HCT116 (cell line): ENCODE measurements around the gene TBCC. TPM values are rescaled to one million over a fixed set of nuclear protein-coding genes. Genes with fewer than 3 reads are reported as not detected.

Source experiments
- ATAC-seq: fragments of 200-7000 bp; cut with Tn5 transposase; 2 replicates; pipeline ENCODE4 v1.9.1; 2020; ENCODE audit warnings: mild to moderate bottlenecking, moderate library complexity
- BruUV-seq: library from RNA; stranded (reverse); fragments of 400-500 nt; replicated peaks from 2 replicates; lab custom pipeline; 2021; lab: Mats Ljungman, UMichigan
- CTCF ChIA-PET: fragments of 300-600 bp; sonication (Branson Sonifier 250); formaldehyde crosslinking; loops from one replicate; lab custom pipeline; 2021; ENCODE audit warnings: antibody characterized with exemption; lab: Charles Lee
- POLR2A ChIA-PET: fragments of 300-600, 350-600 bp; sonication (Branson Sonifier 250); formaldehyde crosslinking; loops from one replicate; lab custom pipeline; 2021; ENCODE audit warnings: antibody characterized with exemption; lab: Charles Lee
- RAD21 ChIA-PET, 2 experiments: fragments of 300-600 bp; sonication (Branson Sonifier 250); formaldehyde crosslinking; loops; one replicate each; lab custom pipeline; 2023; ENCODE audit warnings: low total read pairs in 2 of 2; ENCODE audit not compliant: uncharacterized antibody in 2 of 2, unreplicated experiment in 2 of 2, low non-redundant PET in 1 of 2; lab: Charles Lee
- DNase-seq: peaks from one replicate; pipeline ENCODE4 v3.0.0-alpha.2; 2010; ENCODE audit warnings: low read depth, low spot score
- H2AFZ ChIP-seq: fragments of 200-600 bp; shearing (Covaris generic), sonication (generic); 2 replicates; pipeline ENCODE4 v1.6.1; 2017; ENCODE audit warnings: low read depth, mixed run types, mixed read lengths, antibody characterized with exemption, low read length; ENCODE audit not compliant: poor library complexity, severe bottlenecking
- H3K27ac ChIP-seq: 2 replicates; pipeline ENCODE4 v1.5.1; 2012; ENCODE audit warnings: low read depth, low read length
- H3K27me3 ChIP-seq: fragments of 200-600 bp; sonication (generic); 2 replicates; pipeline ENCODE4 v1.6.1; 2016; ENCODE audit warnings: mixed run types, low read length, mixed read lengths; ENCODE audit not compliant: insufficient read depth
- H3K36me3 ChIP-seq, 2 experiments: fragments of 200-500 bp in 1 of 2; fragments of 200-600 bp in 1 of 2; sonication (Bioruptor generic) in 1 of 2; sonication (generic) in 1 of 2; 2 replicates each; pipeline versions ENCODE4 v1.5.1 to v1.6.1; 2014 to 2016; ENCODE audit warnings: low read length in 2 of 2, inconsistent platforms in 1 of 2, mixed read lengths in 1 of 2, mixed run types in 1 of 2; ENCODE audit not compliant: insufficient read depth in 2 of 2, control insufficient read depth in 1 of 2
- H3K4me1 ChIP-seq, 2 experiments: fragments of 200-600 bp in 1 of 2; sonication (generic) in 1 of 2; 2 replicates each; pipeline versions ENCODE4 v1.5.1 to v1.6.1; 2012 to 2017; ENCODE audit warnings: low read length in 2 of 2, inconsistent platforms in 1 of 2, mild to moderate bottlenecking in 1 of 2, mixed read lengths in 1 of 2, mixed run types in 1 of 2, moderate library complexity in 1 of 2; ENCODE audit not compliant: insufficient read depth in 2 of 2, control insufficient read depth in 1 of 2
- H3K4me2 ChIP-seq: fragments of 200-600 bp; sonication (generic); 2 replicates; pipeline ENCODE4 v1.6.1; 2017; ENCODE audit warnings: mixed run types, low read length, mixed read lengths
- H3K4me3 ChIP-seq, 2 experiments: fragments of 200-600 bp in 1 of 2; sonication (generic) in 1 of 2; replicated peaks in 1 of 2; 2 replicates each; pipeline ENCODE4 v1.5.1; 2011 to 2016; ENCODE audit warnings: low read length in 2 of 2, control low read depth in 1 of 2, low read depth in 1 of 2, mild to moderate bottlenecking in 1 of 2, mixed read lengths in 1 of 2, mixed run types in 1 of 2
- H3K79me2 ChIP-seq: fragments of 200-600 bp; sonication (generic); 2 replicates; pipeline ENCODE4 v1.6.1; 2017; ENCODE audit warnings: mild to moderate bottlenecking, mixed run types, low read length, moderate library complexity, mixed read lengths; ENCODE audit not compliant: insufficient read depth
- H3K9ac ChIP-seq: fragments of 200-600 bp; sonication (generic); 2 replicates; pipeline ENCODE4 v1.6.1; 2016; ENCODE audit warnings: low read length, mixed read lengths
- H3K9me2 ChIP-seq: fragments of 200-600 bp; sonication (generic), shearing (Covaris generic); 2 replicates; pipeline ENCODE4 v1.6.1; 2017; ENCODE audit warnings: mixed run types, mild to moderate bottlenecking, moderate library complexity; ENCODE audit not compliant: insufficient read depth
- H3K9me3 ChIP-seq, 2 experiments: fragments of 200-500 bp in 1 of 2; fragments of 200-600 bp in 1 of 2; sonication (Bioruptor generic) in 1 of 2; sonication (generic) in 1 of 2; 2 replicates each; pipeline ENCODE4 v1.6.1; 2014 to 2017; ENCODE audit warnings: low read length in 2 of 2, mixed read lengths in 2 of 2, inconsistent platforms in 1 of 2, low read depth in 1 of 2, mild to moderate bottlenecking in 1 of 2, mixed run types in 1 of 2, moderate library complexity in 1 of 2; ENCODE audit not compliant: control insufficient read depth in 1 of 2, insufficient read depth in 1 of 2
- H4K20me1 ChIP-seq: fragments of 200-600 bp; sonication (generic), shearing (Covaris generic); 2 replicates; pipeline ENCODE4 v1.6.1; 2017; ENCODE audit warnings: mixed run types, mild to moderate bottlenecking, moderate library complexity; ENCODE audit not compliant: insufficient read depth
- CBX3 ChIP-seq: IDR thresholded peaks from 2 replicates; pipeline ENCODE4 v1.6.1; 2012; ENCODE audit warnings: low read depth
- CEBPB ChIP-seq: IDR thresholded peaks from 2 replicates; pipeline ENCODE4 v1.6.1; 2012; ENCODE audit warnings: low read depth
- ELF1 ChIP-seq: IDR thresholded peaks from 2 replicates; pipeline ENCODE4 v1.6.1; 2012; ENCODE audit warnings: low read depth, borderline replicate concordance
- EZH2 ChIP-seq: fragments of 200-600 bp; sonication (generic); IDR thresholded peaks from 2 replicates; pipeline ENCODE4 v1.6.1; 2017; ENCODE audit warnings: antibody characterized with exemption, mixed run types
- FOSL1 ChIP-seq: IDR thresholded peaks from 2 replicates; pipeline ENCODE4 v1.6.1; 2012; ENCODE audit warnings: low read depth
- POLR2A ChIP-seq: IDR thresholded peaks from 2 replicates; pipeline ENCODE4 v1.7.0; 2011; ENCODE audit warnings: borderline replicate concordance; ENCODE audit not compliant: insufficient read depth, insufficient read length; ENCODE audit errors: extremely low read depth
- SIN3A ChIP-seq: IDR thresholded peaks from 2 replicates; pipeline ENCODE4 v1.6.1; 2012; ENCODE audit warnings: low read depth
- TCF7L2 ChIP-seq: IDR thresholded peaks from 2 replicates; pipeline ENCODE4 v1.7.0; 2011; ENCODE audit warnings: borderline replicate concordance, inconsistent platforms; ENCODE audit not compliant: insufficient read depth, insufficient read length; ENCODE audit errors: extremely low read depth
- YY1 ChIP-seq: IDR thresholded peaks from 2 replicates; pipeline ENCODE4 v1.6.1; 2011; ENCODE audit warnings: low read length, low read depth, moderate library complexity, mild to moderate bottlenecking; ENCODE audit not compliant: insufficient replicate concordance; ENCODE audit errors: extremely low read depth
- ZFX ChIP-seq: fragments of 450-650 bp; IDR thresholded peaks from 2 replicates; pipeline ENCODE4 v1.6.1; 2017
- intact Hi-C: fragments of 100-400 bp; cut with micrococcal nuclease; formaldehyde crosslinking; loops from 2 replicates; pipeline ENCODE4 v1.10.0; 2022
- total RNA-seq: library from RNA; stranded (reverse); gene quantifications from one replicate; pipeline ENCODE4 v1.2.1, GENCODE V29; 2021; ENCODE audit not compliant: unreplicated experiment
- TF ChIP-seq, protein P1 (sequence below): IDR thresholded peaks from 2 replicates; pipeline ENCODE4 v1.6.1; 2011; ENCODE audit warnings: mild to moderate bottlenecking, low read length, moderate library complexity; ENCODE audit not compliant: insufficient replicate concordance; ENCODE audit errors: extremely low read depth
- TF ChIP-seq, protein P2 (sequence below), 3 experiments: fragments of 200-600 bp in 1 of 3; sonication (generic) in 1 of 3; IDR thresholded peaks in 2 of 3; conservative IDR thresholded peaks in 1 of 3; 2 replicates each; pipeline ENCODE4 v1.5.1; 2012 to 2017; ENCODE audit warnings: low read depth in 2 of 3, low read length in 2 of 3, antibody characterized with exemption in 1 of 3, borderline replicate concordance in 1 of 3, control low read depth in 1 of 3, mild to moderate bottlenecking in 1 of 3, mixed read lengths in 1 of 3, mixed run types in 1 of 3, moderate library complexity in 1 of 3; ENCODE audit not compliant: insufficient read depth in 1 of 3
- TF ChIP-seq, protein P3 (sequence below): IDR thresholded peaks from 2 replicates; pipeline ENCODE4 v1.6.1; 2012

Gene TBCC
- total RNA-seq, 1 experiment from 2014 or later: 17.1 TPM

DNA sequence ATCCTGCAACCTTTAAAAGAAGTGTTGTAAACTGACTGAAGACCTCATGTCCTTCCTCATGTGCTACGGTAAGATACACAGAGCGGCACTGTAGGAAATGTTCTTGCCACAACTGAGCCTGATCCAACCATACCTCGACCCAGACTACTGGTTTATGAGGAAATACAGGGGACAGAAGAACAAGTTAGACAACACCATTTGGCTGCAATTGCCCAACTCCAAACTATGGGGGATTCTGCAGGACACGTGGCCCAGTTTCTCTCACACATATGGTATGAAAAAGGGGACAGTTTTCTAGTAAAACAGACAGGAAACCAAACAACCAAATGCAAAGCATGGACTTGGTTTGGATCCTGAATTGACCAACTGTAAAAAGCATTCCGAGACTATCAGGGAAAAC, 34.0 kb downstream of the TBCC start:
- ChIA-PET POLR2A (no interaction called here), CTCF (no interaction called here), RAD21 (no interaction called here)

DNA sequence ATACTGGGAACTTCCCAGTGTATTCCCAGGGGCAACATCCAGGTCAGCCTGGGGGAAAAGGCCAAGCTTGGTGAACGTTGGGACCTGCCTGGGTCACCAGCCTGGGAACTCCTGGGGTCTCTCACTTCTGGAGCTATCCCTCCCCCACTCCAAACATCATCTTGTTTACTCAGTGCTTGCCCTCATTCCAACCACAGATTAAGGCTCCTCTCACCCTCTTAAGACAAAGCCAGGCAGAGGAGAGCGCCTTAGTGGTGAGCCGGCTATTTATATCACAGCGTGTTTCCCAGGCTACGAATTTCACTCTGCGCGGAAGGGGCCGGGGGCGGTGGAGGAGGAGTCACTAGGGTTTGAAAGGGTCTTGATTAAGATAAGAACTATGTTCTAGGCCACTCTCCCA, 35.6 kb downstream of the TBCC start:
- CTCF ChIA-PET: no interaction called here
- Histone ChIP-seq H3K4me1 (peaks cover 0 to 4% of the 10 kb centered on the region in 2 experiments; a peak in 1 of 4 replicates), H3K4me3 (no peak overlapping the region), H3K9ac (no peak overlapping the region), H3K27ac (no peak overlapping the region), H4K20me1 (no peaks in the 10 kb centered on the region), H3K4me2 (no peak overlapping the region), H3K9me2 (no peaks in the 10 kb centered on the region), H3K36me3 (no peaks in the 10 kb centered on the region), H2AFZ (no peak overlapping the region), H3K9me3 (peaks cover 6 to 7% of the 10 kb centered on the region in 2 experiments; a peak in 1 of 4 replicates), H3K79me2 (no peaks in the 10 kb centered on the region), H3K27me3 (no peaks in the 10 kb centered on the region)
- no peak for DNase-seq
- POLR2A ChIA-PET: no interaction called here
- no peak for ATAC-seq
- intact Hi-C loops: no loop called here
- TF ChIP-seq, protein P1, sequence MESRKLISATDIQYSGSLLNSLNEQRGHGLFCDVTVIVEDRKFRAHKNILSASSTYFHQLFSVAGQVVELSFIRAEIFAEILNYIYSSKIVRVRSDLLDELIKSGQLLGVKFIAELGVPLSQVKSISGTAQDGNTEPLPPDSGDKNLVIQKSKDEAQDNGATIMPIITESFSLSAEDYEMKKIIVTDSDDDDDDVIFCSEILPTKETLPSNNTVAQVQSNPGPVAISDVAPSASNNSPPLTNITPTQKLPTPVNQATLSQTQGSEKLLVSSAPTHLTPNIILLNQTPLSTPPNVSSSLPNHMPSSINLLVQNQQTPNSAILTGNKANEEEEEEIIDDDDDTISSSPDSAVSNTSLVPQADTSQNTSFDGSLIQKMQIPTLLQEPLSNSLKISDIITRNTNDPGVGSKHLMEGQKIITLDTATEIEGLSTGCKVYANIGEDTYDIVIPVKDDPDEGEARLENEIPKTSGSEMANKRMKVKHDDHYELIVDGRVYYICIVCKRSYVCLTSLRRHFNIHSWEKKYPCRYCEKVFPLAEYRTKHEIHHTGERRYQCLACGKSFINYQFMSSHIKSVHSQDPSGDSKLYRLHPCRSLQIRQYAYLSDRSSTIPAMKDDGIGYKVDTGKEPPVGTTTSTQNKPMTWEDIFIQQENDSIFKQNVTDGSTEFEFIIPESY: no peak
- no peak for TF ChIP-seq ZFX
- no peak for TF ChIP-seq FOSL1
- no peak for TF ChIP-seq ELF1
- TF ChIP-seq, protein P2, sequence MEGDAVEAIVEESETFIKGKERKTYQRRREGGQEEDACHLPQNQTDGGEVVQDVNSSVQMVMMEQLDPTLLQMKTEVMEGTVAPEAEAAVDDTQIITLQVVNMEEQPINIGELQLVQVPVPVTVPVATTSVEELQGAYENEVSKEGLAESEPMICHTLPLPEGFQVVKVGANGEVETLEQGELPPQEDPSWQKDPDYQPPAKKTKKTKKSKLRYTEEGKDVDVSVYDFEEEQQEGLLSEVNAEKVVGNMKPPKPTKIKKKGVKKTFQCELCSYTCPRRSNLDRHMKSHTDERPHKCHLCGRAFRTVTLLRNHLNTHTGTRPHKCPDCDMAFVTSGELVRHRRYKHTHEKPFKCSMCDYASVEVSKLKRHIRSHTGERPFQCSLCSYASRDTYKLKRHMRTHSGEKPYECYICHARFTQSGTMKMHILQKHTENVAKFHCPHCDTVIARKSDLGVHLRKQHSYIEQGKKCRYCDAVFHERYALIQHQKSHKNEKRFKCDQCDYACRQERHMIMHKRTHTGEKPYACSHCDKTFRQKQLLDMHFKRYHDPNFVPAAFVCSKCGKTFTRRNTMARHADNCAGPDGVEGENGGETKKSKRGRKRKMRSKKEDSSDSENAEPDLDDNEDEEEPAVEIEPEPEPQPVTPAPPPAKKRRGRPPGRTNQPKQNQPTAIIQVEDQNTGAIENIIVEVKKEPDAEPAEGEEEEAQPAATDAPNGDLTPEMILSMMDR (IDR thresholded peaks at IDR 0.05 in 2 of 3, conservative IDR thresholded peaks at IDR 0.05 in 1 of 3; ENCODE audit: borderline replicate concordance in 1 of 3, insufficient read depth in 1 of 3, low read depth in 2 of 3, low read length in 2 of 3): no peak
- no peak for TF ChIP-seq EZH2
- no peak for TF ChIP-seq POLR2A
- no peak for TF ChIP-seq SIN3A
- TF ChIP-seq TCF7L2: no peak
- TF ChIP-seq, protein P3, sequence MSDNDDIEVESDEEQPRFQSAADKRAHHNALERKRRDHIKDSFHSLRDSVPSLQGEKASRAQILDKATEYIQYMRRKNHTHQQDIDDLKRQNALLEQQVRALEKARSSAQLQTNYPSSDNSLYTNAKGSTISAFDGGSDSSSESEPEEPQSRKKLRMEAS: no peak
- BruUV-seq: no TSS peak
- RAD21 ChIA-PET: no interaction called here

More for the DNA sequence above, 34.0 kb downstream of the TBCC start:
- no peaks in the 10 kb centered on the region for H3K9me2 ChIP-seq
- H3K9me3 ChIP-seq: peaks cover 6 to 7% of the 10 kb centered on the region in 2 experiments; a peak in 1 of 4 replicates
- H3K4me1 ChIP-seq: peaks cover 0 to 4% of the 10 kb centered on the region in 2 experiments; a peak in 1 of 4 replicates
- no peaks in the 10 kb centered on the region for H3K36me3 ChIP-seq
- intact Hi-C loops: no loop called here
- H4K20me1 ChIP-seq: no peaks in the 10 kb centered on the region
- no peak overlapping the region for H3K9ac ChIP-seq
- no TSS peak for BruUV-seq
- no peak overlapping the region for H3K27ac ChIP-seq
- no peaks in the 10 kb centered on the region for H3K79me2 ChIP-seq
- no peak overlapping the region for H3K4me2 ChIP-seq
- no peak overlapping the region for H3K4me3 ChIP-seq
- DNase-seq (no peak), ATAC-seq (no peak)
- no peak overlapping the region for H2AFZ ChIP-seq
- peak; percentile 82; the same call in 1 of the 2 replicates for TF ChIP-seq CBX3
- no peak for TF ChIP-seq YY1
- TF ChIP-seq CEBPB: peak; percentile 35; the same call in 1 of the 2 replicates
- H3K27me3 ChIP-seq: no peaks in the 10 kb centered on the region
